Measurements from ENCODE around the gene SERPINA3. TPM values are rescaled to one million over a fixed set of nuclear protein-coding genes. Genes with fewer than 3 reads are reported as not detected.

Gene SERPINA3
- total RNA-seq, 4 donors from 2014 or later = 4.9 to 159 (median 82.0) TPM

- TF ChIP-seq CTCF (IDR thresholded peaks at IDR 0.05; ENCODE audit: low read depth) = no peak
Observed at GRCh38 chr14:94591073-94591472, 21.1 kb upstream of the SERPINA3 start.

GRCh38 chr14:94591871-94592270 is 20.3 kb upstream of the SERPINA3 start:
- TF ChIP-seq CTCF (IDR thresholded peaks at IDR 0.05; ENCODE audit: low read depth) = no peak

- TF ChIP-seq CTCF (IDR thresholded peaks at IDR 0.05; ENCODE audit: low read depth) = no peak
Observed at GRCh38 chr14:94592457-94592856, 19.7 kb upstream of the SERPINA3 start.

GRCh38 chr14:94593376-94593748 is 18.8 kb upstream of the SERPINA3 start:
- no peak for TF ChIP-seq CTCF (IDR thresholded peaks at IDR 0.05; ENCODE audit: low read depth)

- no peak for TF ChIP-seq CTCF (IDR thresholded peaks at IDR 0.05; ENCODE audit: low read depth)
Observed at GRCh38 chr14:94593749-94594431, 18.3 kb upstream of the SERPINA3 start.

- TF ChIP-seq CTCF (IDR thresholded peaks at IDR 0.05; ENCODE audit: low read depth) = no peak
Observed at GRCh38 chr14:94594441-94594840, 17.8 kb upstream of the SERPINA3 start.

GRCh38 chr14:94595912-94596311 is 16.3 kb upstream of the SERPINA3 start:
- TF ChIP-seq CTCF (IDR thresholded peaks at IDR 0.05; ENCODE audit: low read depth) = no peak

All from subcutaneous adipose tissue (tissue), 4 donors.